Measurements from ENCODE around the gene LDLRAD3.
A peak's percentile ranks its signal among the peaks of the same experiment; 100 is the strongest.

LDLRAD3 gene

DNA sequence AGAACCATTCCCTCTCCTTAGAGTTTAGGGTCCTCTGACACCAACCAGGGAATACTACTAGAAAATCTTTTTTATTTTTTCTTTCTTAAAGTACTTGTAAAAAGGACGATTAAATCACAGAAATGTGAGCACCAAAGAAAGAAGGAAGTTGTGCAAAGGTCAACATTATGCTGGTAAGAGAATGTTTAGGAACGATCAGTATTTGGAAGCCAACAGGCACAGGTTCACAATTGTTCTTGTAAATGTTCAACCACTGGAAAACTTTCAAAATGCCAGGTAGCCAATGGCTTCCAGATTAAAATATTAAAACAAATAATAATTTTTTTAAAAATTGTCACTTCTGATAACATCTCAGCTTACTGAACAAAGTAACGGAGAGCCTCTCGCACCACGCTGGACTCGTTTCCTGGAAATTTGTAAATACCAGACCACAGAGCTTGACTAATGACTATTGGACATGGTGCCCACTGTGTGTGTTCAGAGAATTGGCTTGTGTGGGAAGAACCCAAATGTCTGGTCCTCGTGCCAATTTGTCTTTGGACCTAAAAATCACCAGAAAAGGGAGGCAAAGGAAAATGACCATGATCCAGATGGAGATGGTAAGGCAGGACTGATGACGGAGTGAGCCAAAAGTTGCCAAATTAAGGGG is 324.6 kb downstream of the LDLRAD3 start:
- Histone ChIP-seq H3K9ac (ENCODE audit: low read length) (no peak overlapping the region), H2BK15ac (replicated peaks; ENCODE audit: low read depth) (no peak overlapping the region), H2BK5ac (ENCODE audit: low read length) (no peak overlapping the region), H4K5ac (ENCODE audit: low read length) (no peak overlapping the region), H3K4me1 (ENCODE audit: control insufficient read depth, low read depth, low read length) (no peaks in the 10 kb centered on the region), H3K4me2 (ENCODE audit: low read length) (no peak overlapping the region), H3K79me2 (ENCODE audit: control insufficient read depth, insufficient read depth, low read length) (no peaks in the 10 kb centered on the region), H3K56ac (ENCODE audit: low read length) (no peak overlapping the region), H2BK120ac (ENCODE audit: low read depth, low read length) (no peak overlapping the region), H3K36me3 (ENCODE audit: control insufficient read depth, insufficient read depth, low read length) (no peaks in the 10 kb centered on the region), H3K79me1 (ENCODE audit: low read length) (no peaks in the 10 kb centered on the region), H3K23ac (ENCODE audit: low read length) (no peak overlapping the region), H3K18ac (ENCODE audit: low read length) (no peak overlapping the region), H3K4me3 (ENCODE audit: low read length) (no peak overlapping the region), H4K8ac (ENCODE audit: low read depth, low read length) (no peak overlapping the region), H3K27ac (ENCODE audit: low read depth, low read length) (no peak overlapping the region), H2AK5ac (ENCODE audit: low read length) (no peak overlapping the region), H3K4ac (ENCODE audit: low read depth, low read length) (no peak overlapping the region), H3K27me3 (ENCODE audit: insufficient read depth, low read length, poor library complexity) (no peaks in the 10 kb centered on the region)
- DNase-seq: no peak
- no CpG with 5 or more reads among the region's 8 CpGs for WGBS (ENCODE audit: extremely low coverage, insufficient coverage, low lambda C conversion rate)

DNA sequence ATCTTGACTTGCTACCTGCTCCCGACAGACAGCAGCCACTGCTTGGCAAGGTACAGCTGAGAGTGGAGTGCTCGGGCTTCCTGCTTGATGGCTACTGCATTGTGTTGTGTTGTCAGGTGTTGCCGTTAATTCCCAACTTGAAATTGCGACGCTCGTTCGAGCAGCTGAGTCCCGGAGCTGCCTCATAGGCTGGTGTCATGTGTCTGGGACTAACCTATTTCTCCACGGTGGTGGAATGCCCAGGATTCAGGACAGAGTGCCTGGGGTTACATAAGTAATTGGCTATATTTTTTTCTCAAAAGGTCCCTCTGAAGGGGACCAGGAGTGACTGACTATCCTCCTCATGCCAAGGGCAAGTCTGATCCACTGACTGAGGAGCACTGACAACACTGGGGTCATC is 326.8 kb downstream of the LDLRAD3 start:
- Histone ChIP-seq H3K56ac (ENCODE audit: low read length) (no peak overlapping the region), H3K27me3 (ENCODE audit: insufficient read depth, low read length, poor library complexity) (no peaks in the 10 kb centered on the region), H3K27ac (ENCODE audit: low read depth, low read length) (no peak overlapping the region), H4K8ac (ENCODE audit: low read depth, low read length) (no peak overlapping the region), H3K4me2 (ENCODE audit: low read length) (no peak overlapping the region), H4K5ac (ENCODE audit: low read length) (no peak overlapping the region), H3K23ac (ENCODE audit: low read length) (no peak overlapping the region), H3K4me1 (ENCODE audit: control insufficient read depth, low read depth, low read length) (no peaks in the 10 kb centered on the region), H3K79me2 (ENCODE audit: control insufficient read depth, insufficient read depth, low read length) (no peaks in the 10 kb centered on the region), H3K4ac (ENCODE audit: low read depth, low read length) (no peak overlapping the region), H2BK120ac (ENCODE audit: low read depth, low read length) (no peak overlapping the region), H2BK15ac (replicated peaks; ENCODE audit: low read depth) (no peak overlapping the region), H3K9ac (ENCODE audit: low read length) (no peak overlapping the region), H3K36me3 (ENCODE audit: control insufficient read depth, insufficient read depth, low read length) (no peaks in the 10 kb centered on the region), H2AK5ac (ENCODE audit: low read length) (no peak overlapping the region), H2BK5ac (ENCODE audit: low read length) (no peak overlapping the region), H3K18ac (ENCODE audit: low read length) (no peak overlapping the region), H3K4me3 (ENCODE audit: low read length) (no peak overlapping the region), H3K79me1 (ENCODE audit: low read length) (no peaks in the 10 kb centered on the region)
- no CpG with 5 or more reads among the region's 9 CpGs for WGBS (ENCODE audit: extremely low coverage, insufficient coverage, low lambda C conversion rate)
- DNase-seq: no peak

DNA sequence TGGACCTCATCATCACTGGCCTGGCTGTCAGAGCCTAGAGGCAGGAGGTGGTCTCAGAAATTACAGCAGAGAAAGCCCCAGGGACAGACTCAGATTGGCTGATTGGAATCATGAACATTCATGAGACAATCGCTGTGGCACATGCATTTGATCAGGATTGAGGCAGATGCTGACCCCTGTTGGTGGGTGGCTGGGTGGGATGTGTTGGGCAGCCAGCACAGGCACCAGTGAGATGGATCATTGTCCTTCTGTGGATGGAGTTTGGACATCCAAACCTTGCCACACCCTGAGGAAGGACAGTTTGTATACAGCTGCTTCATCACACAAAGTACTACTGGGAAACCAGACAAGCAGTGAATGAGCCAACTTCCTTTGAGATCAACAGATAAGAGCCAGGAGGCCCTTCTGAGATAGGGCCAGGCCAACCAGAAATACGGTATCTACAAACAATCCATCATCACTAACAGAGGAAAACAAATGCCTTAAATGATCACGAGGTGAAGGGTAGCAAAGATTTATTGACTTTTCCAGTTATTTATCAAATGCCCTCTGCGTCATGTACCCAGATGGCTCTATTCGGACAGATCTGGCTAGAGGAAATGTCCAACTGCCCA is 328.0 kb downstream of the LDLRAD3 start:
- no peak overlapping the region for H3K56ac ChIP-seq (ENCODE audit: low read length)
- H3K4ac ChIP-seq (ENCODE audit: low read depth, low read length): no peak overlapping the region
- no peak overlapping the region for H2AK5ac ChIP-seq (ENCODE audit: low read length)
- no peak overlapping the region for H3K18ac ChIP-seq (ENCODE audit: low read length)
- DNase-seq: peak; percentile 16
- no peak overlapping the region for H4K8ac ChIP-seq (ENCODE audit: low read depth, low read length)
- no peaks in the 10 kb centered on the region for H3K79me1 ChIP-seq (ENCODE audit: low read length)
- no peak overlapping the region for H4K5ac ChIP-seq (ENCODE audit: low read length)
- no peak overlapping the region for H3K4me3 ChIP-seq (ENCODE audit: low read length)
- no peaks in the 10 kb centered on the region for H3K4me1 ChIP-seq (ENCODE audit: control insufficient read depth, low read depth, low read length)
- WGBS (ENCODE audit: extremely low coverage, insufficient coverage, low lambda C conversion rate): no CpG with 5 or more reads among the region's 5 CpGs
- no peak overlapping the region for H2BK5ac ChIP-seq (ENCODE audit: low read length)
- H3K27ac ChIP-seq (ENCODE audit: low read depth, low read length): no peak overlapping the region
- no peak overlapping the region for H3K4me2 ChIP-seq (ENCODE audit: low read length)
- H3K9ac ChIP-seq (ENCODE audit: low read length): no peak overlapping the region
- H2BK120ac ChIP-seq (ENCODE audit: low read depth, low read length): no peak overlapping the region
- no peaks in the 10 kb centered on the region for H3K27me3 ChIP-seq (ENCODE audit: insufficient read depth, low read length, poor library complexity)
- no peak overlapping the region for H2BK15ac ChIP-seq (replicated peaks; ENCODE audit: low read depth)
- H3K23ac ChIP-seq (ENCODE audit: low read length): no peak overlapping the region
- H3K79me2 ChIP-seq (ENCODE audit: control insufficient read depth, insufficient read depth, low read length): no peaks in the 10 kb centered on the region
- H3K36me3 ChIP-seq (ENCODE audit: control insufficient read depth, insufficient read depth, low read length): no peaks in the 10 kb centered on the region

DNA sequence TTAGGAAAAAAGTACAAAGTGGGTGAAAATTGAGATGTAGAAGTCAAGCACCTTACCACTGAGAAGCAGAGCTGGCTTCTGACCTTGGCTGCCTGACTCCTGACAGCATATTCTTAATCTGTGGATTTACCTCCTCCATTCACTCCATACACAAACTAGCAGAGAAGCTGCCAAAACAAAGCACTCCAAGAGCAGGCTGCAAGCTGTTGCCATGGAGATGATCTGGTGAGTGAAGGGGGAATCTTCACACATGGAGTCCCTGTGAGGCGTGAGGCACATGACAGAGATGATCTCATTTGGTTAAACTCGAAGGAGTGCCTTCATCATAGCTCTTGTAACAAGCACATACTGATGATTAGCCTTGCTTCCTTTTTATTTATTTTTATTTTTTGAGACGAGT is 329.2 kb downstream of the LDLRAD3 start:
- H2BK120ac ChIP-seq (ENCODE audit: low read depth, low read length): no peak overlapping the region
- H3K23ac ChIP-seq (ENCODE audit: low read length): no peak overlapping the region
- no peak overlapping the region for H4K8ac ChIP-seq (ENCODE audit: low read depth, low read length)
- no peak overlapping the region for H3K27ac ChIP-seq (ENCODE audit: low read depth, low read length)
- H3K9ac ChIP-seq (ENCODE audit: low read length): no peak overlapping the region
- no peak overlapping the region for H4K5ac ChIP-seq (ENCODE audit: low read length)
- peak; percentile 74 for DNase-seq
- H3K56ac ChIP-seq (ENCODE audit: low read length): no peak overlapping the region
- H3K4me1 ChIP-seq (ENCODE audit: control insufficient read depth, low read depth, low read length): no peaks in the 10 kb centered on the region
- WGBS (ENCODE audit: extremely low coverage, insufficient coverage, low lambda C conversion rate): no CpG with 5 or more reads among the region's 3 CpGs
- H3K36me3 ChIP-seq (ENCODE audit: control insufficient read depth, insufficient read depth, low read length): no peaks in the 10 kb centered on the region
- H3K27me3 ChIP-seq (ENCODE audit: insufficient read depth, low read length, poor library complexity): no peaks in the 10 kb centered on the region
- no peaks in the 10 kb centered on the region for H3K79me1 ChIP-seq (ENCODE audit: low read length)
- H3K79me2 ChIP-seq (ENCODE audit: control insufficient read depth, insufficient read depth, low read length): no peaks in the 10 kb centered on the region
- H3K18ac ChIP-seq (ENCODE audit: low read length): no peak overlapping the region
- no peak overlapping the region for H3K4me2 ChIP-seq (ENCODE audit: low read length)
- H2BK5ac ChIP-seq (ENCODE audit: low read length): no peak overlapping the region
- H3K4ac ChIP-seq (ENCODE audit: low read depth, low read length): no peak overlapping the region
- H2AK5ac ChIP-seq (ENCODE audit: low read length): no peak overlapping the region
- no peak overlapping the region for H3K4me3 ChIP-seq (ENCODE audit: low read length)
- H2BK15ac ChIP-seq (replicated peaks; ENCODE audit: low read depth): no peak overlapping the region

DNA sequence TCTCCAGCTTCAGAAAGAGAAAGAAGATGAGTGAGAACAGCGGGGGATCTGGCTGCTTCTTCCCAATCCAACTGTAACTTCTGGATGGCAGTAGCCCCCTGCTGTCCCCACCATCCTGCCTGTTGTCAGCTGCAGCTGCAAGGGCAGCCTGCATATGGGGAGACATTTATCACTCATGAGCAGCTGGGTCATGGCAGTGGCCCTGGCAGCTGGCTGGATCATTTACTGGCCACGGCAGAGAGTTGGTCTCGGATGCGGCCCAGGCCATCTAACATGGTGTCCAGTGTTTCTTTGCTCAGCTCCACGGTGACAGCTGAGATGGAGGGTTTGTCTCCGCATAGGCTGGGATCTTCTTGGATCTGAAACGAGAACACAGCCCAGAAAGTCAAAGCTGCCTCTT is 330.6 kb downstream of the LDLRAD3 start:
- Histone ChIP-seq H2BK15ac (replicated peaks; ENCODE audit: low read depth) (no peak overlapping the region), H4K8ac (ENCODE audit: low read depth, low read length) (no peak overlapping the region), H3K9ac (ENCODE audit: low read length) (no peak overlapping the region), H3K79me2 (ENCODE audit: control insufficient read depth, insufficient read depth, low read length) (no peaks in the 10 kb centered on the region), H2BK120ac (ENCODE audit: low read depth, low read length) (no peak overlapping the region), H3K27ac (ENCODE audit: low read depth, low read length) (no peak overlapping the region), H3K56ac (ENCODE audit: low read length) (no peak overlapping the region), H4K5ac (ENCODE audit: low read length) (no peak overlapping the region), H3K4me1 (ENCODE audit: control insufficient read depth, low read depth, low read length) (no peaks in the 10 kb centered on the region), H3K79me1 (ENCODE audit: low read length) (no peaks in the 10 kb centered on the region), H3K4me2 (ENCODE audit: low read length) (no peak overlapping the region), H3K27me3 (ENCODE audit: insufficient read depth, low read length, poor library complexity) (no peaks in the 10 kb centered on the region), H2BK5ac (ENCODE audit: low read length) (no peak overlapping the region), H3K4me3 (ENCODE audit: low read length) (no peak overlapping the region), H3K36me3 (ENCODE audit: control insufficient read depth, insufficient read depth, low read length) (no peaks in the 10 kb centered on the region), H3K23ac (ENCODE audit: low read length) (no peak overlapping the region), H2AK5ac (ENCODE audit: low read length) (no peak overlapping the region), H3K4ac (ENCODE audit: low read depth, low read length) (no peak overlapping the region), H3K18ac (ENCODE audit: low read length) (no peak overlapping the region)
- no peak for DNase-seq
- no CpG with 5 or more reads among the region's 7 CpGs for WGBS (ENCODE audit: extremely low coverage, insufficient coverage, low lambda C conversion rate)
